ENCODE results near the gene ANO10. TPM values are rescaled to one million over a fixed set of nuclear protein-coding genes. Genes with fewer than 3 reads are reported as not detected.

The ANO10 gene
- total RNA-seq, 1 experiment from 2014 or later = 23.7 TPM

DNA sequence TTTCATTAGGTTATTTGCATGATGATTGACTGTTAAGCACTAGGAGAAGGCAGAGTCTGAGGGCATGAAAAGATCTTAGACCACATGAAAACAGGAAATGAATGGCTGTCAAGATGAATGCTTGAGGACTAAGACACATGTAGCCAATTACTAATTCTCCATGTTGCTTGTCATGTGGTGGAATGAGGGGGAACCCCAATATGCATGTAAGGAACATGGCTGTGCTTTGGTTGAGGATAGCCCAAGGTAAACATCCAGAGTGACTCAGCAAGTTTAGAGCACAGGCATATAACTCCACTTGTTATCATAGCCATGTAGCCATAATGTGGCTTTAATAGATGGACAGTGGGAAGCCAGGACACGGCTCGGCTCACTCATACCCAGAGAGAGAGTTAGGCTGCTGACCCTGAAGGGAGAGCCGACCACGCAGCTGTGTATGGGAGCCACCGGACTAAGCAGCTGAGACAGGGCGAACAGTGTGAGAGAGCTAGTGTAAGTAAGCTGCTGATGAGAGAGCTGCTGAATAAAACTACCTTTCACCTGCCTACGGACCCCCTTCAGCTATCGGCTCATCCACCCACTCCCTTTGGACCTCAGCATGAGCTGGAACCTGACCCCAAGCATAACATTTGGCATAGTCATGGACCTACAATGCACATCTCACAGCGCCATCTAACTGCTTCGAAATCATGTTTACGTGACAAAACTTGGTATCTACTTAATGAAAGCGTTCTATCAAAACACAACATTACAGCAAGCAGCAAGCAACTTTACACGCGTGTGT lies 37.6 kb downstream of the ANO10 start:
- CTCF ChIA-PET = no interaction called here
- Histone ChIP-seq H3F3A (ENCODE audit: low read length, unreplicated experiment) (no peaks in the 10 kb centered on the region), H2AFZ (ENCODE audit: low read length) (no peak overlapping the region), H3K4me3 (ENCODE audit: low read length) (no peak overlapping the region), H3K36me3 (ENCODE audit: low read depth, low read length) (no peaks in the 10 kb centered on the region), H4K20me1 (ENCODE audit: low read length) (no peaks in the 10 kb centered on the region), H3K9me3 (ENCODE audit: low read length) (no peaks in the 10 kb centered on the region), H3K79me2 (ENCODE audit: low read length) (no peaks in the 10 kb centered on the region), H3K27me3 (ENCODE audit: low read length) (no peaks in the 10 kb centered on the region), H3K9me2 (replicated peaks; ENCODE audit: low read length) (no peaks in the 10 kb centered on the region), H3K4me2 (ENCODE audit: low read length) (no peak overlapping the region), H3K27ac (ENCODE audit: low read length) (no peak overlapping the region), H3K9ac (ENCODE audit: low read length) (no peak overlapping the region), H3K4me1 (ENCODE audit: insufficient read depth, low read length) (no peaks in the 10 kb centered on the region)
- DNase-seq (no peak), ATAC-seq (no peak)
- no TSS peak for BruUV-seq (replicated peaks)
- POLR2A ChIA-PET (ENCODE audit: unreplicated experiment) = no interaction called here
- no peak for TF ChIP-seq CTCF (conservative IDR thresholded peaks at IDR 0.05; ENCODE audit: low read depth, low read length)
- no peak for TF ChIP-seq EZH2 (IDR thresholded peaks at IDR 0.05; ENCODE audit: low read length, unreplicated experiment)
- no peak for TF ChIP-seq EZH2phosphoT487 (IDR thresholded peaks at IDR 0.05; ENCODE audit: borderline replicate concordance, low read length)
- intact Hi-C loops (cut with micrococcal nuclease) = no loop called here

DNA sequence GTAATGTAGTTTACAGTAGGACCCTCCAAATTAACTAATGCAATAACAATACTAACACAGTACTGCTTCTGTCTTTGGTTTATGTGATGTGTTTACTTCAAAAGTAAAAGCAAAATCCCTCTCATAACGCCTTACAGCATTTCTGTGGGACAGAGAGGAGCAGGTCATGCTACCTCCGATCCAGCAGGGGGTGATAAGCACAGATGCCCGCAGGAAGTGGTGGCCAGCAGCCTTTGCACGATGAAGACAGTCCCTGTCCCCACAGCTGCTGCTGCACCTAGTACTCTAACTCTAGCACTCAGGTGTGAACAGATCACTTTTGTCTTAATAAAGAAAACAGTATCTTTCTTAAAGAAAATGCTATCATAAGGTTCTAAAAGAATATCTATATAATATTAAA lies 38.3 kb downstream of the ANO10 start:
- DNase-seq = no peak
- H3K27ac ChIP-seq (ENCODE audit: low read length) = no peak overlapping the region
- no peak overlapping the region for H2AFZ ChIP-seq (ENCODE audit: low read length)
- no peaks in the 10 kb centered on the region for H3K79me2 ChIP-seq (ENCODE audit: low read length)
- no peaks in the 10 kb centered on the region for H3K9me3 ChIP-seq (ENCODE audit: low read length)
- ChIA-PET POLR2A (ENCODE audit: unreplicated experiment) (no interaction called here), CTCF (no interaction called here)
- no peaks in the 10 kb centered on the region for H3K27me3 ChIP-seq (ENCODE audit: low read length)
- H3F3A ChIP-seq (ENCODE audit: low read length, unreplicated experiment) = no peaks in the 10 kb centered on the region
- no peaks in the 10 kb centered on the region for H3K36me3 ChIP-seq (ENCODE audit: low read depth, low read length)
- TF ChIP-seq CTCF (conservative IDR thresholded peaks at IDR 0.05; ENCODE audit: low read depth, low read length) = peak; percentile 50
- TF ChIP-seq EZH2 (IDR thresholded peaks at IDR 0.05; ENCODE audit: low read length, unreplicated experiment) = no peak
- no peaks in the 10 kb centered on the region for H4K20me1 ChIP-seq (ENCODE audit: low read length)
- intact Hi-C loops (cut with micrococcal nuclease) = no loop called here
- BruUV-seq (replicated peaks) = no TSS peak
- H3K9ac ChIP-seq (ENCODE audit: low read length) = no peak overlapping the region
- no peaks in the 10 kb centered on the region for H3K9me2 ChIP-seq (replicated peaks; ENCODE audit: low read length)
- no peaks in the 10 kb centered on the region for H3K4me1 ChIP-seq (ENCODE audit: insufficient read depth, low read length)
- no peak overlapping the region for H3K4me3 ChIP-seq (ENCODE audit: low read length)
- no peak for ATAC-seq
- no peak overlapping the region for H3K4me2 ChIP-seq (ENCODE audit: low read length)

DNA sequence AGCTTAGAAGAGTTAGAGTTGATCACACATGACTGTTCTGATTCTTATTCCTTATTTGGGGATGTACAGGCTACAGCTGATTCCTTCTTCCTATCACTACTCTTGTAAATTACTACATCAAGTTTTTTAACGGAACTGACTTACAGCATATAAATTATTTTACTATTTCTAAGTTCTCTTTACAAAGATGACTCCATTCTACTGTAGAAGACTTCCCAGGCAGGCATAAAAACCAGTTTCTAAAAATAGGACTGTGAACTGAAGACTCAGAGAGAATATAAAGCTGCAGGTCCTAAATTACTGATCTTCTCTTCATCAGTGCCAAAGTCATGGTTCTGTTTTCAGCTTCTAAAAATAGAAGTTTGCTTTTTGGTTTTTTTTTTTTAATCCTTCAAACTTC lies 38.9 kb downstream of the ANO10 start:
- Histone ChIP-seq H3K9ac (ENCODE audit: low read length) (no peak overlapping the region), H3K9me3 (ENCODE audit: low read length) (no peaks in the 10 kb centered on the region), H3K4me1 (ENCODE audit: insufficient read depth, low read length) (no peaks in the 10 kb centered on the region), H3K79me2 (ENCODE audit: low read length) (no peaks in the 10 kb centered on the region), H4K20me1 (ENCODE audit: low read length) (no peaks in the 10 kb centered on the region), H3K4me3 (ENCODE audit: low read length) (no peak overlapping the region), H3K9me2 (replicated peaks; ENCODE audit: low read length) (no peaks in the 10 kb centered on the region), H2AFZ (ENCODE audit: low read length) (no peak overlapping the region), H3K4me2 (ENCODE audit: low read length) (no peak overlapping the region), H3K27ac (ENCODE audit: low read length) (no peak overlapping the region), H3K36me3 (ENCODE audit: low read depth, low read length) (no peaks in the 10 kb centered on the region), H3F3A (ENCODE audit: low read length, unreplicated experiment) (no peaks in the 10 kb centered on the region), H3K27me3 (ENCODE audit: low read length) (no peaks in the 10 kb centered on the region)
- CTCF ChIA-PET = no interaction called here
- POLR2A ChIA-PET (ENCODE audit: unreplicated experiment) = interaction anchor here (0.6 kb wide), 1 partner anchor 86 kb away, joined by 4 read pairs; no protein-coding TSS in a partner anchor
- DNase-seq = no peak
- no TSS peak for BruUV-seq (replicated peaks)
- no peak for TF ChIP-seq EZH2 (IDR thresholded peaks at IDR 0.05; ENCODE audit: low read length, unreplicated experiment)
- TF ChIP-seq EZH2phosphoT487 (IDR thresholded peaks at IDR 0.05; ENCODE audit: borderline replicate concordance, low read length) = no peak
- TF ChIP-seq CTCF (conservative IDR thresholded peaks at IDR 0.05; ENCODE audit: low read depth, low read length) = no peak
- intact Hi-C loops (cut with micrococcal nuclease) = no loop called here
- no peak for ATAC-seq
